Calu3 (cell line): ENCODE measurements around the gene SLFN14. TPM values are rescaled to one million over a fixed set of nuclear protein-coding genes. Genes with fewer than 3 reads are reported as not detected.

Source experiments
- BruUV-seq: library from RNA; stranded (reverse); fragments of 400-500 nt; replicated peaks from 2 replicates; lab custom pipeline; 2021; lab: Mats Ljungman, UMichigan
- CTCF ChIA-PET: fragments of 300-600 bp; sonication (Branson Sonifier 250); formaldehyde crosslinking; loops from one replicate; lab custom pipeline; 2022; ENCODE audit warnings: antibody characterized with exemption; lab: Charles Lee
- DNase-seq: peaks from one replicate; pipeline ENCODE4 v3.0.0; 2022
- H3K27ac Mint-ChIP-seq: one replicate; pipeline ENCODE4 v1.8.0; 2022; ENCODE audit warnings: mixed read lengths; ENCODE audit not compliant: unreplicated experiment
- H3K27me3 Mint-ChIP-seq: one replicate; pipeline ENCODE4 v1.8.0; 2022; ENCODE audit warnings: mixed read lengths; ENCODE audit not compliant: unreplicated experiment
- H3K36me3 Mint-ChIP-seq: one replicate; pipeline ENCODE4 v1.8.0; 2022; ENCODE audit warnings: mild to moderate bottlenecking, moderate library complexity, mixed read lengths; ENCODE audit not compliant: insufficient read depth, unreplicated experiment
- H3K4me1 Mint-ChIP-seq: one replicate; pipeline ENCODE4 v1.8.0; 2022; ENCODE audit warnings: mild to moderate bottlenecking, low read depth, mixed read lengths; ENCODE audit not compliant: unreplicated experiment
- H3K4me3 Mint-ChIP-seq: one replicate; pipeline ENCODE4 v1.8.0; 2022; ENCODE audit warnings: mild to moderate bottlenecking, low read depth, moderate library complexity, mixed read lengths; ENCODE audit not compliant: unreplicated experiment
- H3K9me3 Mint-ChIP-seq: one replicate; pipeline ENCODE4 v1.8.0; 2022; ENCODE audit warnings: low read depth, mixed read lengths; ENCODE audit not compliant: unreplicated experiment
- CTCF ChIP-seq: fragments of 200-600 bp; IDR thresholded peaks from one replicate; pipeline ENCODE4 v1.8.0; 2022; ENCODE audit warnings: antibody characterized with exemption; ENCODE audit not compliant: unreplicated experiment
- intact Hi-C: fragments of 100-400 bp; cut with micrococcal nuclease; formaldehyde crosslinking; loops from one replicate; pipeline ENCODE4 v1.10.0; 2022; ENCODE audit not compliant: unreplicated experiment
- total RNA-seq: library from RNA; stranded (reverse); gene quantifications from 2 replicates; pipeline ENCODE4 v1.2.3, GENCODE V29; 2022

Gene SLFN14
- total RNA-seq, 1 experiment from 2014 or later: not detected

DNA sequence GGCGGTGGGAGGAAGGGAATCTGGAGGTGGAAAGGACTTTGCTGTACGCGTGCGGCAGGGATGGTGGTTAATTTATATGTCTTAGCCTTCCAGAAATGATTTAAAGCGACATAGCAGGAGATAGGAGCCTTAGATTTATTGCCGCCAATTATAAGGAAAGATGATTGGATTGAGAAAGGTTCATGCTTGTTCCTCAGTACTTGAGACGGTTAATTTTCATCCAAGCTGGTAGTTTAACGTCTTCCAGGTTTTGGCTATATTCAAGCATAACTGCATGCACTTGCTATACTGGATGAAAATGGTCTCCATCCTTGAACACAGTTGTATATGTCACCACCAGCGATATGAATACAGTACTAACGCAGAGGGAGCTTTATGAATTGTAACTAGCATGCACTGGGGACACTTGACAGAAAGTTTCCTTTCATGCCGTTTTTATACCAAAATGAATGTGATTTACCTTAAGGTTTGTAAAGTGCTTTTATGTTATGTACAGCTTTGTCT, 18.4 kb upstream of the SLFN14 start:
- Mint-ChIP-seq H3K9me3 (no peaks in the 10 kb centered on the region), H3K27ac (peak overlapping the region; percentile 63), H3K36me3 (peaks cover 22% of the 10 kb centered on the region), H3K4me3 (peak overlapping the region; percentile 94), H3K4me1 (no peaks in the 10 kb centered on the region), H3K27me3 (peaks cover 12% of the 10 kb centered on the region)
- DNase-seq: no peak
- intact Hi-C loops: no loop called here
- no peak for TF ChIP-seq CTCF
- BruUV-seq: TSS peak; percentile 54
- CTCF ChIA-PET: interaction anchor here (0.6 to 2.1 kb wide), 8 partner anchors 10 to 1077 kb away, joined by 3 to 6 read pairs (median 5); no protein-coding TSS in a partner anchor

DNA sequence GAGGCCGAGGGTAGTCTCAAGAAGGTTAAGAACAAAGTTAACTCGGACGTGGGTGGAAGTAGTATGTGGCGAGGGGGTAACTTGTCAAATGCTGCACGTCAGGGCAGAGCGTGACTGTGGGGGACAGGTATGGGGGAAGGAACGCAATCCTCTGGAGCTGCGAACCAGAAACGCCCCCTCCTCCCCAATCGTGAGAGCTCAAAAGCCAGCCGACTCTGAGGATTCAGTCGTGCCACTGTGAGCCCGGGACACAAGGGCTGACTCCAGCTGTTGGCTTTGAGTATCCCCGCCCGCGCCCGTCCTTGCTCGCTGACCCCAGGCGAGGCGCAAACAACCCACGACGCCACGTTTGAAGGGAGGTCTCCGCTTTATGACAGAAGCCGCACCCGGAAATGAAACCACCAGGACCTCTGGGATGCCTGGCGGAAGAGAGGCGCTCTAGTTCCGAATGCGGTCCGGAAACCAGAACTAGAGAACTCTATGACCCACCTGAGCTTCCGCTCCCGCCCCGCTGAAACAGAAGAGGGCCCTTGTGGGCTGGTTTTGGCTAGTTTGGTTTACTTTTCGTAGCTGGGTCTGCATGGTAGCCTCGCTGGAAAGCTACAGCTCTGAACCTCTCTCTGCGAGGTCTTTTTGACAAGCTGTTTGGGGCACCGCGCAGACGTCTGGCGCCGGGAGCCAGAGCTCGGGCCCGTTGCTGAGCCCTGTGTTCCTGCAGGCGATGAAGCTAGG, 17.7 kb upstream of the SLFN14 start, which contains the start of gene PEX12:
PEX12 (minus strand) TSS at position 375 of the 732 bp plus-strand sequence. CDS start 550 bp downstream, outside the sequence.
- Mint-ChIP-seq H3K4me3 (peak within 1 kb of the TSS; percentile 94), H3K4me1 (no peaks in the 10 kb centered on the region), H3K36me3 (peaks cover 22% of the 10 kb centered on the region), H3K27me3 (peaks cover 5% of the 10 kb centered on the region), H3K9me3 (no peaks in the 10 kb centered on the region), H3K27ac (peak within 1 kb of the TSS; percentile 63)
- CTCF ChIA-PET: interaction anchor here (0.6 to 2.1 kb wide), 8 partner anchors 9 to 1078 kb away, joined by 3 to 6 read pairs (median 5); partner anchors contain the start of gene AP2B1
- no peak for TF ChIP-seq CTCF
- DNase-seq: peak; percentile 66
- intact Hi-C loops: no loop called here
- BruUV-seq: TSS peak; percentile 81

DNA sequence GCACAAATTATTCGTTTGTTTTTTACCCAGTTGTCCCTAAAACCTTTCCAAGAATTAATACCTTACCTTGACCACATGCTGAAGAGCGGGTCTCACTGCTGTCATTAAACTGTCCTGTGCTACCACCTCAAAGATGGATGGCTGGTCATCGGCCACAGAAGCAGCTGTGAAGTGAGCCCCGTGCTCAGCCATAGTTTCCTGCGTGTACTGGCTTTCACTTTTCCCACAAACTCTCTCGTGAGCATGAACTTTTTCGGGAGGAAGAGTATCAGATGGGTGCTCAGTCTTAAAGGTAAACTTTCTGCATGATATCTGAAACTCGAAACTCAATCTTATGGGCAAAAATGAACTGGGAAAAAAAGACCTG, 17.2 kb upstream of the SLFN14 start:
- H3K27me3 Mint-ChIP-seq: no peaks in the 10 kb centered on the region
- no peaks in the 10 kb centered on the region for H3K9me3 Mint-ChIP-seq
- TF ChIP-seq CTCF: no peak
- peak overlapping the region; percentile 63 for H3K27ac Mint-ChIP-seq
- H3K4me3 Mint-ChIP-seq: peak overlapping the region; percentile 94
- CTCF ChIA-PET: interaction anchor here (1.0 to 2.1 kb wide), 6 partner anchors 9 to 320 kb away, joined by 3 to 6 read pairs (median 5); partner anchors contain the start of gene AP2B1
- intact Hi-C loops: no loop called here
- no peaks in the 10 kb centered on the region for H3K4me1 Mint-ChIP-seq
- H3K36me3 Mint-ChIP-seq: peaks cover 22% of the 10 kb centered on the region
- no peak for DNase-seq
- no TSS peak for BruUV-seq

DNA sequence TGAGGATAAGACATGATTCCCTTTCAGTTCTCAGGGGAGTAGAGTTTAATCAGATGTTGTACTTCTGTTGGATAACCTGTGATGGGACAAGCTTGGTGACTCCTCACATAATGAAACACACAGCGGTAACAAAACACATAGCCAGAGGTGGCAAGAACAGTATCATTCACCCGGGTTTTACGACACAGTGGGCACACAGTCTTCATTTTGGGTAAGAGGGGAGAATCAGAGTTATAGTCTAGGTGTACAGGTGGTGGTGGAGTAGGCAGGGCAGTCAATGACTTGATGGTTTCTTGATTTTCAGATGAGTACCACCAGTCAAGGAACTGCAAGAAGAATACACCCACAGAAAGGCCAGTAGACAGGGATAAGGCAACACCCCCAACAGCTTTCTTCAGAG, 15.1 kb upstream of the SLFN14 start:
- no peak overlapping the region for H3K4me3 Mint-ChIP-seq

More for the DNA sequence above, 15.1 kb upstream of the SLFN14 start:
- Mint-ChIP-seq H3K4me1 (peaks cover 3% of the 10 kb centered on the region), H3K9me3 (no peaks in the 10 kb centered on the region), H3K36me3 (peaks cover 22% of the 10 kb centered on the region), H3K27ac (peak overlapping the region; percentile 11), H3K27me3 (no peaks in the 10 kb centered on the region)
- no peak for TF ChIP-seq CTCF
- CTCF ChIA-PET: interaction anchor here (1.2 kb wide), 1 partner anchor 409 kb away, joined by 3 read pairs; no protein-coding TSS in a partner anchor
- DNase-seq: no peak
- BruUV-seq: no TSS peak
- intact Hi-C loops: no loop called here
